Omental fat pad (tissue), 4 donors: Measurements from ENCODE around the gene NFATC1. TPM values are rescaled to one million over a fixed set of nuclear protein-coding genes. Genes with fewer than 3 reads are reported as not detected.

Source experiments
- ATAC-seq: fragments of 150-250 bp; one replicate; pipeline ENCODE4 v1.9.1; 2016; ENCODE audit warnings: mild to moderate bottlenecking, moderate library complexity; ENCODE audit not compliant: low FRiP score
- DNase-seq: peaks from one replicate; pipeline ENCODE4 v3.0.0-alpha.2; 2019; ENCODE audit warnings: low spot score
- total RNA-seq, 4 donors: library from RNA; depleted of rRNA; stranded (reverse); fragments of >200 nt; gene quantifications; one replicate each; pipeline ENCODE4 v1.1.0, GENCODE V29; 2016
- TF ChIP-seq, protein P1 (sequence below), 3 donors: fragments of 450-650 bp; IDR thresholded peaks; one replicate each; pipeline ENCODE4 v1.5.1; 2016 to 2017; ENCODE audit warnings: antibody characterized with exemption in 3 of 3, mild to moderate bottlenecking in 3 of 3, moderate library complexity in 2 of 3

NFATC1 gene
- total RNA-seq, 4 donors from 2014 or later, result 10.7 to 57.4 (median 19.1) TPM

GRCh38 chr18:79564441-79564840 is 168.7 kb downstream of the NFATC1 start:
- TF ChIP-seq, protein P1, sequence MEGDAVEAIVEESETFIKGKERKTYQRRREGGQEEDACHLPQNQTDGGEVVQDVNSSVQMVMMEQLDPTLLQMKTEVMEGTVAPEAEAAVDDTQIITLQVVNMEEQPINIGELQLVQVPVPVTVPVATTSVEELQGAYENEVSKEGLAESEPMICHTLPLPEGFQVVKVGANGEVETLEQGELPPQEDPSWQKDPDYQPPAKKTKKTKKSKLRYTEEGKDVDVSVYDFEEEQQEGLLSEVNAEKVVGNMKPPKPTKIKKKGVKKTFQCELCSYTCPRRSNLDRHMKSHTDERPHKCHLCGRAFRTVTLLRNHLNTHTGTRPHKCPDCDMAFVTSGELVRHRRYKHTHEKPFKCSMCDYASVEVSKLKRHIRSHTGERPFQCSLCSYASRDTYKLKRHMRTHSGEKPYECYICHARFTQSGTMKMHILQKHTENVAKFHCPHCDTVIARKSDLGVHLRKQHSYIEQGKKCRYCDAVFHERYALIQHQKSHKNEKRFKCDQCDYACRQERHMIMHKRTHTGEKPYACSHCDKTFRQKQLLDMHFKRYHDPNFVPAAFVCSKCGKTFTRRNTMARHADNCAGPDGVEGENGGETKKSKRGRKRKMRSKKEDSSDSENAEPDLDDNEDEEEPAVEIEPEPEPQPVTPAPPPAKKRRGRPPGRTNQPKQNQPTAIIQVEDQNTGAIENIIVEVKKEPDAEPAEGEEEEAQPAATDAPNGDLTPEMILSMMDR (IDR thresholded peaks at IDR 0.05), result no peak
- ATAC-seq, result no peak
- DNase-seq, result no peak

- TF ChIP-seq, protein P1 (IDR thresholded peaks at IDR 0.05), result no peak
- ATAC-seq, result no peak
- no peak for DNase-seq
Measured at GRCh38 chr18:79566771-79567431, 171.2 kb downstream of the NFATC1 start.

DNA sequence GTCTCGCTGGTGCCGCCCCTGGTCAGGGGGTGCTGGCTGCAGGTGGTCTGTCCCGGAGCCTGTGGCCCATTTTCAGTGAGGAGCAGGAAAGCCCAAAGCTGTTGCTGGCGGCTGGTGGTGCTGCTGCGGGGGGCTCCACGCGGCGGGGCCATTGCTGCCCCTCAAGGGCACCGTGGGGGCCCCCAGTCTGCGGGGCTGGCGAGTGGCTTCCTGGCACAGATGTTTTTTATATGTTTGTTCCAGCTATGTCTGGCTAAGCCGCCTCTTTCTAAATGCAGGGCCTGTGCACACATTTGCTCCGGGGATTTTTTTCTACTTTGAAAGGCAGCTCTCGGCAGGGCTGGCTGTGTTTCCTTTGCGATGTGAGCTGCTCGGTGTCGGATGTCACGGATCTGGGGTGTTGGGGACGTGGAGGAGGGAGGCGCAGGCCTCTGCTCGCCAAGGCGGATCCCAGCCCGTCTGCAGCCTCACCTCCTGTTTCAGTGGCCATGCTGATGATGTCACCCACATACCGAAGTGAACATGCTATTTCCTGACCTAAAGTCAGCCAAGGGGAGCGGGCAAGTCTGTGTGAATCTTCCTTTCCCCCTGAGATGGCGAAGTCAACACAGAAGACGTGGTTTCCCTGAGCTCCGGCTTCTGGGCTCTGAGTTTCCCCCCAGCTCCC is 171.9 kb downstream of the NFATC1 start:
- ATAC-seq (no peak), DNase-seq (no peak)
- TF ChIP-seq, protein P1 (IDR thresholded peaks at IDR 0.05), result no peak

DNA sequence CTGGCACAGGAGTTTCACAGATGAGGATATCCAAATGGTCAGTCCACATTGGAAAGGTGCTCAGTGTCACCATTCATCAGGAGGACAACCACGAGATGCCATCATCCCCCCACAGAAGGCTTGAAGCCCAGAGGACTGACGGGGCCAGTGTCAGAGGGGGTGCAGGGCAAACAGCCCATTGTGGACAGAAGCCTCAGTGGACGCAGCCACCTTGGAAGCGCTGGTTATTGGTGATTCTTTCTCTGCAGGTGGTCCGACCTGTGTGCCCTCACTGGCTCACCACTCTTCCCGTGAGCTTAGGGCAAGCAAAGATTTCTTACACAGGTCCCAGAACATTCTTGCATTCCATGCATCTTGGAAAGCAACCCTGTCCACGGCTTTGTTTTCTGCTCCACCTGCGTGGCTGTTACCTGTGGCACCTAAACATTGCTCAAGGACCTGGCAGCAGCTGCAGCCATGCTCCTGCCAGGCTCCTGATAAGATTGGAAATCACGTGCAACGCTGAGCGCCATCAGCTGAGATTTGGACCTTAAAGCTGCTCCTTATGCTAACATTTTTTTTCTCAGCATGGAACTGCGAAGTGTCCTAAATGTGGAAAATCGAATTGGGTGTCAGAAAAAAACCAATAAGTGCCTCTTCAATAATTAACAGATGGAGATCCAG is 172.9 kb downstream of the NFATC1 start:
- ATAC-seq, result no peak
- TF ChIP-seq, protein P1 (IDR thresholded peaks at IDR 0.05), result no peak
- DNase-seq, result no peak

- ATAC-seq (no peak), DNase-seq (peak; percentile 5)
- TF ChIP-seq, protein P1 (IDR thresholded peaks at IDR 0.05), result no peak
Measured at GRCh38 chr18:79569720-79570119, 174.0 kb downstream of the NFATC1 start.

GRCh38 chr18:79570266-79571201 is 174.8 kb downstream of the NFATC1 start:
- TF ChIP-seq, protein P1 (IDR thresholded peaks at IDR 0.05), result no peak
- ATAC-seq (no peak), DNase-seq (peak; percentile 17)
